HG02840 (cell line): Measurements from ENCODE around the gene SAMD4A.

ENCODE experiments used
- ATAC-seq: cut with Tn5 transposase; IDR thresholded peaks from one replicate; pipeline ENCODE4 v1.9.1; 2021; ENCODE audit warnings: mild to moderate bottlenecking, moderate library complexity, moderate number of reproducible peaks; ENCODE audit not compliant: unreplicated experiment, low FRiP score

SAMD4A gene

DNA sequence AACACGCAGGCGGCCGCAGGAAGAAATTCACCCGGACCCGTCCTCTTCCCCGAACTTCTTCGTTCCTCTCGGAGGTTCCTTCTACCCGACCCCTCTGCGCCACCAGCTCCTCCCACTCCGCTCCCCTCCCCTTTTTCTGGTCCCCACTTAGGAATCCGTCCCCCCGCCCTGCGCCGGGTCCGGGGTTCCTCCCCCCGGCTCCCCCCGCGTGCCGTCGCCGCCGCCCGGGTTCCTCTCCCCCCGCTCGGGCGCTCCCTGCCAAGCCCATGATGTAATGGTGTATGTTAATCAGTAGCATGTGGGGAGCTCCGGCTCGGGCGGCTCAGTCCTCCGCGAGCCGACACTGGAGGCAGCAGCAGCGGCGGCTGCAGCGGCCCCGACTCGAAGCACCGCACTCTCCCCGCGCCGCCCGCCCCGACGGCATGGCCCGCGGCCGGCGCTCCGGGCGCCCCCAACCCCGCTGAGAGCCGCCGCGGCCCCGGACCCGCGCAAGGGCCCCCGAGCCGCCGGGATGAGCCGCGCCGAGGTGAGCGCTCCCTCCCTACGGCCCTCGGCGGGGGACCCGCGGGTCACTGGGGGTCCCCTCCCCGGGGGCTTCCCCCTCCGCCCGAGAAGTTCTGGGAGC lies 1.0 kb upstream of the SAMD4A start:
- ATAC-seq, result peak; percentile 46

DNA sequence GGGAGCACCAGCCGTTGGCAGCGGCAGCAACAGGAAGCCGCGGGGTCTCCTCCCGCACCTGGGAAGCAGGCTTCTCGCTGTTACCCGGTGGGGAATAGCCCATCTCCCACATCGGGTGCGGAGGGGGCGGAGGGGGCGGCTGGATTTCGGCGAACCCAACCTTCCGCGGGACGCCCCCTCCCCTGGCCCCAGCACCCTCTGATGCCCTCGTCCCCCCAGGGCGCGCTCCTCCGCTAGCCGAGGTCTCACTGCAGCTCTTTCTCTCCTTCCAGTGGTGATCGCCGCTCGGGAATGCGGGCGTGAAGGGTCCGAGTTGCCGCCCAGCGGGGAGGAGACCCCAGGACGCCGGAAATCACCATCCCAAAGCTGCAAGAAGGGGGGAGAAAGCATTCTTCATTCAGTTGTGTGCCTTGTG lies 303 bp downstream of the SAMD4A start:
- no peak for ATAC-seq

DNA sequence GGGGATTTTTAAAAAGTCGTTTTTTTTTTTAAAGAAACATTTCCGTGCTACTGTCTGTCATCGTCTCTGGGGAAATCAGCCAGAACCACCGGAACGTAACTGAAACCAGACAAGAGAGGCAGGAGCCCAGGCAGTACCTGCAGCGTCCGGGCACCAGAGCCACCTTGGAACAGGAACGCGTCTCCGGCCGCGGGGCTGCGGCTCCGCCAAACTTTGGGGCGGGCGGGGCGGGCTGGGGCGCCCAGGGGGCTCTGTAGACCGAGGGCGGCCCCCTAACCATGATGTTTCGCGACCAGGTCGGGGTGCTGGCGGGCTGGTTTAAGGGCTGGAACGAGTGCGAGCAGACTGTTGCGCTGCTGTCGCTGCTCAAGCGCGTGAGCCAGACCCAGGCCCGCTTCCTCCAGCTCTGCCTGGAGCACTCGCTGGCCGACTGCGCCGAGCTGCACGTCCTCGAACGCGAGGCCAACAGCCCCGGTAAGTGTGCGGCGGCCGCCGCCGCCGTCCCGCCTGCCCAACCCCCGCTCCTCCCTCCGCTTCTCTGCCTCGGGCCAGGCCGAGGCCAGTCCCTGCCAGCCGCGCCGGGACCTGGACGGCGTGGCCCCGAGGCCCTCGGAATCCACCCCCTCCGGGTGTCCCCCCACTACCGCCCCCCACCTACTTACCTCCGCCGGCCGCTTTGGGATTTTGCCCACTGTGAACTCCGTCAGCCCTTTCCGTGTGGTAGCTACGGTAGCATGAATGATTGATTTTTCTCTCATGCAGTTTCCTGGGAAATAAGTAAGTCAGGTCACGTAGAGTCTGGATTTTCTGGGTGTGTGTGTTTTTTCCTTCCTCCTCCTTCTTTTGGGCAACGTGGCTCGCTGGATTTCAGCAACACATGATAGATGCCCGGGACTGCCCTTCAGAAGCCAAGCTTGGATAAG lies 972 bp downstream of the SAMD4A start:
- no peak for ATAC-seq

DNA sequence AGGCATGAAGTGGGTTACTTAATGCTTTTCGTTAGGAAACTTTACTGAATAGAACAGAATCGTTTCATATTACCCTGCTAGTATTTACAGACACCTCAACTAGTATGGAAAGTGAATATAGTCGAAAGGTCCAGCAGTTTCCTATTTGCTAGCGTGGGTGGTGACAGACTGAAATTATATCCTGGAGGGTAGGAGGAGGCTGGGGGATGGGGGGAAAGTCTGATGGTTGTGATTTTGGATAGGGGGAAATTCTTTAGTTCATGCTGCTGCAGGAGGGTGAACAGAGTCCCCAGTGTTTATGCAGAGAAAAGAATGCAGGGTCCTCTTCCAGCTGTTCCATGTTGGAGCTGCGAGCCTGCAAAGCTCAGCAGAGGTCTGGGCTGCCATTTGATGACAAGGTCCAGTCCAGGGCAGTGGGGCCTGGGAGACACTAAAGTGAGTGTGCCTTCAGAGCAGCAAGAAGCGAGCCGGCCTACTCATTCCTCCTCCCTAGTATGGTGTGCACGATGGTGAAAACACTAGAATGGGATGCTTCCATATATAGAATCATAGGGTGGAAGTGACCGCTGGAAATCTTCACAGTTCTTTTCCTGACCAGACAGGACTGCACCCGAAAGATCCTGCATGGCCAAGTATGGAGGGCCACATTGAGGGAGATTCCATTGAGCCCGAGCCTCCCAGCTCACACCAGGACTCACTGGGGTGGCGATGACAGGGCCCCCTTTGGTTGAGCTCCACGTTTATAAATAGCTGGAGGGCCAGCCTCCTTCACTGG lies 2.1 kb downstream of the SAMD4A start:
- no peak for ATAC-seq

DNA sequence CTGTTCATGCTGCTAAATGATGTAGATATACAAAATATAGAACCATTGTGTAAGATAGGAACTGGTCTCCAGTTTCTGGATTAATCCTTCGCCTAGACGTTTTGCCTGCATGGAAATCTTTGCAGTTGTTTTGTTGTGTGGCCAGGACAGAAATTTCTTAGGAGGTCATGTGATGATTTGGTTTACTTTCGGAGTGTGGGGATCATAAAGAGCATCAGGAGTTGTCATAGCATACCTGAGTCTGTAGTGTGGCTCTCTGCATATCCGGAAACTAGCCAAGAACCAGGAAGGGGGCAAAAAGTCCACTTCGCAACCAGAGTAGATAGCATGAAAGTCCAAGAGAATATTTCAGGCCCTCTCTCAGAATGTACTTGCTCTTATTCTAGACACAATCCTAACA lies 3.1 kb downstream of the SAMD4A start:
- no peak for ATAC-seq

DNA sequence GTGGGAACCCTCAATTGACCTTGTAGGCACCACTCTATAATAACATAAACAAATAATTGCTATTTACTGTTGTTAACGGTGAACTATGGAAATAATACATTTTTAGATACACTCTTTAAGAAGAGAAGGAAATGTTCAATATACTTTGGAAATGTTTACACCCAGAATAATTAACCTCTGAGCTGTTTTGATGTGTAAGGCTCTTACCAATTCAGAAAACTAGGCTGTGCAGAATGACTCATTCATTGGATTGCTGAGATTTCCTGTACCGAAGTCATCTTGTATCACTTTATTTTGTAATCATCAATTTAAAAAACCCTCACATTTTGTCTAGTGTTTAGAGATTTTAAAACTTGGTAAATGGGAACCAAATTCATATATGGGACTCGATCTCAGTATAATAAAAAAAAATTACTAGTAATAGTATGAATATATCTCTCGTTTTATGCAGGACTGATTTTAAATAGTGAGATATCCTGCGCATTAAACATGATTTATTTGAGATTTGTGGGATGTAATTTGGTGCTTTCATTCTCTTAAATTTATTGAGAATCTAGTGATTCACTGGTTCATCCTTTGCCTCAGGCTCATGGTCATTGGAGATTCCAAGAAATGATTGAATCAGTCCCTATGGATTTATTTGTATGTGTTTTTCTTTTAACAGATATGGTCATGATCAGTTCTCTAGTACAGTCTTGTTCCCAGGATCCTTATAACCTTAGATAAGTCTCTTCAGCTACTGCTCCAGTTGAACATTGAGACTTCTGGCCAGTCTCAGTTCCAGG lies 3.9 kb downstream of the SAMD4A start:
- ATAC-seq, result no peak

DNA sequence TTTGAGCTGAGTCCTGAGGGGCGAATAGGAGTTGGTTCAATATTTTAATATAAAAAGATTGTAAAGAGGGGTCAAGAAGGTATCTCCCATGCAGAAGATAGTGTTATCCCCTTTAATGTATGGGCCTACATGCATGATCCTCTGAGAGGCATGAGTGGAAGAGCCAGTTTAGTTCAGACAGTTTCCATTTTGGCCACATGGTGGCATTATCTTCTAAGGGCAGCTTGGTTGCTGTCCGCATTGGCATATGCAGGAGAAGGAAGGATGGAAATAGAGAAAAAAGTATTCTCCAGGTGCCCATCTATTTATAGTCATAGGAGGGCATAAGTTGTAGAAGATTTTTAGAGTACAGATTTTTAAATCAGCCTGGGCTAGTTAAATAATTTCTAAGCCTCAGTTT lies 5.4 kb downstream of the SAMD4A start:
- ATAC-seq, result no peak

DNA sequence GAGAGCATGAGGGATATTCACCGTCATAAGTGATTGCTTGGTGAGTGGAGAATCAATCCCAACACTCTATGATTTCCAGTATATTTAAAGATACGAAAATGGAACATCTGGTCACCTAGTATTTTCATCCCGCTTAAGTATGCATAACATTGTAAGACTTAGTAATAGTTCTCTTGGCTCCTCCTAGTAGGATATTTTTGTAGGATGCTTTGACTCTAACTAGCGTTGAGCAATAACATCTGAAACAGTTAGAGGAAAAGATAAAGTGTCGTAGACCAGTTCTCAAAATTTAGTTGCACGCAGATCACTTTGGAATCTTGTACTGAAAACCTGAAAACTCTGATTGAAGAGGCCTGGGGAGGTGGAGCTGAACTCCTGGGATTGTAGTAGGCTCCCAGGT lies 7.6 kb downstream of the SAMD4A start:
- no peak for ATAC-seq

DNA sequence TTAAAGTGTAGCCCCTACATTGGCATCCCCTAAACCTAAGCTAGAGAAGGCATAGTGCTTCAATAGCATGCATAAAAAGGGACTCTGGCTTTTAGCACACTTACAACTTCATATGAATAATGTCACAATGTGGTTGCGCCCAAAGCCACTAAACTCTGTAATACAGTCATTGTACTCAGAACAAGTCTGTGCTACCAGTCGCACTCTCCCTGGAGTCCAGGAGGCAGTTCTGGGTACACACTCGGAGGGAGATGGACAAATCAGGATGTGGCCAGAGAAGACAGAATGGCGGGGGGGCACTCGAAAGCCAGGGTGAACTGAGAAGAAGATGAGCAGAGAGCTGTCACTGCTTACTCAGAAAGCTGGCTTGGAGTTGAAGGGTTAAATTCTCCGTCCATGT lies 10.6 kb downstream of the SAMD4A start:
- no peak for ATAC-seq

DNA sequence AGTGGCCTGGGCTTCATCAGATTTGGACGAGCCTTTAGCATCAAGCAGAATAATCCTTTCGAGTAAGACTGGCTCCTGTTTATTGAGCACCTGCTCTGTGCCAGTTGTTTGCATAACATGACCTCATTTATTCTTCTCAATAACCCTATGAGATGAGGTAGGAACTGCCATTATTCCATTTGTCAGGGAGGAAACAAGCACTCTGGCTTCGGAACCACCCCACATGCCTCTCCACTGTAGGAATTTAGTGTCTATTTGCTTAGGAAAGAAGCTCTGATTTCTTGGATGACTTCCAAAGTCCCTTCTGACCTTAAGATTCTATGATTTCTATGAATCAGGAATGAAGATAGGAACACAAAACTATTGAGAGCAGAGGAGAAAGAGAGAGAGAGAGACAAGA lies 11.0 kb downstream of the SAMD4A start:
- no peak for ATAC-seq

DNA sequence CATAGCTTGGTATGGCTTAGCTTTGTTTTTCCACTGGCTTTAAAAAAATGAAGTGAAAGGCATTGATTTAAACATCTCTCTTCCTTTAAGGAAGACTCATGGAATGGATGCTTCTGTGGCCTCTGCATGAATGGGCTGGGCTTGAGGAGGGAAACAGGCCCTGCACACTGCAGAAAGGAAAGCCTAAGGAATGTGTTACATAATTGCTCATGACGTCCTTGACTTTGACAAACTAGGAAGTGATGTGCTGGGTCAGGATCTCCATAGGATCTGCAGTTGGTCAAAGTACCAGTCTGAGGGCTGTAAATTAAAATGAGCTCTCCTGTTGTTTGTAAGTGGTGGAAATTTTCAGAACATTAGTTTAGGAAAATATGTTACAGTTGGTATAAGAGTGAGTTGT lies 12.7 kb downstream of the SAMD4A start:
- no peak for ATAC-seq

DNA sequence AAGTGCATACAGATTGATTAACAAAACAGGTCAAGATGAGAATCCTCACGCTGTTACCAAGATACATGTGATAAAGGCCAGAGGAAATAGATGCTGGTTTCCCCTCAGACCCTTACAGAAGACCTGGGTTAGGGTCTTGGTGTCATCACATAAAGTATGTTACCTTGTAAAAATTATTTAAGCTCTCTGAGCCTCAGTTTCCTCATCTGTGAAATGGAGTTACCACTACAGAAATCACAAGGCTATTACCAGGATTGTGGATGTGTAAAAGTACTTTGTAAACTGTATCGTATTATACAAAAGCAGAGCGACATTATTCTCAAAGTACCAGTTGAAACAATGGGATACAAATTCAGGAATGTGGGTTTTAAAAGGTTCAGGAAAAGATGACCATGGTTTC lies 14.0 kb downstream of the SAMD4A start:
- no peak for ATAC-seq

DNA sequence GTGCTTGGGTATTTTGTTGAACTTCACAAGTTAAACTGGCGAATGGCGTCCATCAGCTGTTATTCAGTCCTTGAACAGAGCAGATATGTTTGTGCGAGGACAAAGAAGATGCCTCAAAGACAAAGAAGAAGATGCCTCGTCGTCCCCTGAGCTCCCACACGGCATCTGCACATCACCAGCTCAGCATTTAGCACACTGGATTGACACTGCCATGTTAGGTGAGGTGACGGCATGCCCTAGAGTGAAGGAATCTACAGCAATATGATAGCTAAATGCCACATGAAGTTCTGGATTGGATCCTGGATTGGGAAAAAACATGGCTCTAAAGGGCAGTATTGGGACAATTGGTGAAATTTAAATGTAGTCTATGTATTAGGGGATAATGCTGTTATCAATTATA lies 15.4 kb downstream of the SAMD4A start:
- no peak for ATAC-seq

DNA sequence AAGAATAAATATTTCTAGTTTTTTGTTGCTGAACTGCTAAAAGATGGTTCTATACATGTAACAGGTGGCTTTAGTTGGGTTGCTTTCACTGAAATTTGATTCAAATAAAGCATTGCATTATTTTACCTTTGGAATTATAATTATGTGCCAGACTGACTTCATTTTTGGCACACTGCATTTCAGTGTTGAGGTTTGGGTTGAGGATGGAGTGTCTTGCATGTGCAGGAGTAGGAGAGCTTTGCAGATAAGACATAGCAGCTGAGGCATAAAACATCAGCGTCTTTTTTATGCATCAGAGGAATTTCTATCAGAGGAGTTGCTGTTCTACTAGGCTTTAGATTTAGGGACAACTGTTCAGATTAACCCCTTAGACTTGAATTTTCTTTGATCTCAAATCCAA lies 17.2 kb downstream of the SAMD4A start:
- no peak for ATAC-seq

DNA sequence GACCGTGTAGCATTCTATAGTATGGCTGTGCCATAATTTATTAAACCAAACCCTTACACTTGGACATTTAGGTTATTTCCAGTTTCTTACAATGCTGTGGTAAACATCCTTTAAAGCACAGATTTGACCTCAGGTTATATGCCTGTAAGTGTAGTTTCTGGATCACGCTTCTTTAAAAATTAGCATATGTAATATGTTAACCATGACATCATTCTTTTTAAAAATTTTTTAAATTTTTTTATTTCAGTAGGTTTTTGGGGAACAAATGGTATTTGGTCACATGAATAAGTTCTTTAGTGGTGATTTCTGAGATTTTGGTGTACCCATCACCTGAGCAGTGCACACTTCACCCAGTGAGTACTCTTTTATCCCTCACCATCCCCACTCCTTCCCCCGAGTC lies 18.3 kb downstream of the SAMD4A start:
- ATAC-seq, result no peak

DNA sequence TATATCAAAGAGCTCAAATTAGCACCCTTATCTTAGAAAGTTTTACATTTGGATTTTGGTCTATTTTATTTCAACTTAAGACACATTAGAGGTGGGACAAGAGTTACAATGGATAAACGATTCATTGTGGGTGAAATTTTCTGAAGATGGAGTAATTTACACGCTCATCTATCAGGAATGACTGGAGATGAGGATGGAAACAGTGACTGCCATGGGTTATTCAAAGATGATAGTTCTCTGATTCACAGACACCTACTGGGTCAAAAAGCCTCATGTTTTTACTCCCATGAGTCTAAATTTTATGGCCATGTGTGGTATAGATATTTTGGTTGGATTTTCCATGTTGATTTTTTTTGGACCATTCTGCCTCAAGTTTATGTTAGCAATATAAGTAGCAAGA lies 22.1 kb downstream of the SAMD4A start:
- no peak for ATAC-seq

DNA sequence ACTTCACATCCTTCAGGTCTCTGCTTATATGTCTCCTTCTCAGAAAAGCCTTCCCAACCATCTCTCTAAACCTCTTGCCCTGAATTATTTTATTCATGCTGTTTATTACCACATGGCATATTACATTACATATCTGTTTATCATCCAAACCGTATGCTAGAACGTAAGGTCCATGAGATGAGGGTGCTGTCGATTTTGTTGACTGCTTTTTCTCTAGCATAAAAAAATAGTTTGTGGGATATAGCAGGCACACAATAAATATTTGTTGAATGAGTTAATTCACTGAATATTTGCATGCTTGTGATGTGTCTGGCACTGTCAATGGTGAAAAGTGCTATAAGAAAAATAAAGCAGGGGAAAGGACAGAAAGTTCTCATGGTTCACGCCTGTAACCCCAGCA lies 22.9 kb downstream of the SAMD4A start:
- ATAC-seq, result no peak

DNA sequence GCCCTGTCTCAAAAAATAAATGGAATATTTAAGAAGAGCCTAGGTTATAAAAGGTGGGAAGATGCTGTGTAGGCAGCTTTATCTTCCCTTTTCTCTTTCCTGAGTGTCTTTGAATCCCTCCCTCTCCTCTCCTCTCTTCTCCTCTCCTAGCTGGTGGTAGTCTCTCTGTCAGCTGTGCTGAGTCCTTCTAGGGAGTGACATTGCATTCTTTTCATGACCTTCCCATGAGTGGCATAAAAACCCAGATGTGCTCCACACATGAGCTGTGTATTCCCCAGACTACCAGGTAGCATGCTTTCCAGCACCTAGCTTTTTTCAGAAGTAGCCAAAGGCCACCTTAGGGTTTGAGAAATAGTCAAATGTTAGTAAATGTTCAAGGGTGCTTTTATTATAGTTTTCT lies 23.6 kb downstream of the SAMD4A start:
- ATAC-seq, result no peak

DNA sequence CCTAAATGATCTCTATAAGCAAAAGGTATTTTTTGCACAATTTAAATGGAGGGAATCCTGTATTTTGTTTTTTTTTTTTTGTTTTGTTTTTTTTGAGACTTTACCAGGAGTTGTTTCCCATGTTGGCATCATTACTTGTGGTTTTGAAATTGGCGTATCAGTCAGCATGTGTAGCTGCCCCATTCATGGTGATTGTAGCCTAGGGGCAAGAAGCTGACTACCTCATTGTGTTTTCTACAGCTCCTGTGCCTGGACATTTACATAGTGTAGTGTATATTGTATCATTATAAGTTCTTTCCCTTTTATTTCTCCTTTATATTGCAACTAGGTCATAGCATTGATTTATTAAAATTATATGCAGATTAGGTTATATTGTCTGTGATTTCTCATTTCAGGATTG lies 24.5 kb downstream of the SAMD4A start:
- ATAC-seq, result no peak

DNA sequence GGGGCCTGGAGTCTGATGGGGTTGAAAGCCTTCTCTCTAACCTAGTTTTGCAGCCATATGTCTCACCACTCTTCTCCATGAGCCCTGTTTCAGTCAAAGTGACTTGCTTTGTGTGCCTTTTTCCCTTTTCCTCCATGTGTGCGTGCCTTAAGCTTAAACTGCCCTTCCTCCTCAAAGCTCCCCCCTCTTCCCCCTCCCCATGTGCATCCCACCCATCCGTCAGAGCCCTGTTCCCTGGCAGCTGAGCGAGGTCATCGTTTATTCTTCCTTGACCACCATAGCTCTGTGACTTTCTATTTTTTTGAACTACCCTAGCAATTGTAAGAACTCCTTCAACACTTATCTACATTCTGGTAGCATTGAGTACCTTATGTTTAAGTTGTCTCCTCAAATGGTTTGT lies 24.9 kb downstream of the SAMD4A start:
- no peak for ATAC-seq

DNA sequence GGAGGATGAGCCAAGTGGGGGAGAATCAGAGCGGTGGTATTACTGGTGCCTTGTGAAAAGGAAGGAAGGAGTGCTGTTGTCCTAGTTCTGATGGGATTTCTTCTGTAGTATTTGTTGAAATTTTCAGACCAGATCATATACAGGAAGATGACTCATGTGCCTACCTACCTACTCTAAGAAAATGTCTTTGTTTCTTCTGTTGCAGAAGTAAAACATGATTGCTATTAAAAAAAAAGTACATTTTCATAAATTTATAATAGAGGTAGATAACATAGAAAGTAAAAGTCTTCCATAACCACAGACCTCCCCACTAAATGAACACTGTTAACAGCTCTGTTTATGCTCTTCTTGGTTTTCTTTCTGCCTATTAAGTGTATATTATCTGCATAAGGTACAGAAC lies 26.9 kb downstream of the SAMD4A start:
- ATAC-seq, result no peak
